Urinary bladder (tissue), 4 donors: ENCODE results near the gene ARHGAP15. TPM values are rescaled to one million over a fixed set of nuclear protein-coding genes. Genes with fewer than 3 reads are reported as not detected.

ENCODE experiments used
- DNase-seq: peaks from one replicate; pipeline ENCODE4 v3.0.0-alpha.2; 2015; ENCODE audit errors: extremely low spot score
- H3K27ac ChIP-seq: one replicate; pipeline ENCODE4 v1.5.1; 2013; ENCODE audit warnings: low read depth, mild to moderate bottlenecking, moderate library complexity
- H3K36me3 ChIP-seq: one replicate; pipeline ENCODE4 v1.6.1; 2013; ENCODE audit warnings: mild to moderate bottlenecking, moderate library complexity; ENCODE audit not compliant: insufficient read depth
- H3K4me1 ChIP-seq: one replicate; pipeline ENCODE4 v1.6.1; 2013; ENCODE audit warnings: mild to moderate bottlenecking, moderate library complexity; ENCODE audit not compliant: insufficient read depth
- H3K4me3 ChIP-seq: one replicate; pipeline ENCODE4 v1.5.1; 2013; ENCODE audit warnings: low read depth, low read length
- WGBS: extraction: QIAGEN DNeasy Blood & Tissue Kit; methylation state at CpG from one replicate; pipeline ENCODE4 v1.1.7; 2013; 5-methylcytosine and 5-hydroxymethylcytosine counted together
- polyA plus RNA-seq: library from polyadenylated mRNA; stranded (reverse); fragments of 200-250 nt; gene quantifications from one replicate; pipeline ENCODE4 v1.2.3, GENCODE V29; 2013
- total RNA-seq: library from RNA; depleted of rRNA; stranded (reverse); fragments of >200 nt; gene quantifications from one replicate; pipeline ENCODE4 v1.2.3, GENCODE V29; 2014
- donor health status: healthy with polysubstance abuse.
- donor health status: healthy.

ARHGAP15 gene
- total and polyA plus RNA-seq, 2 donors = 3.9 to 107 TPM

- no peak overlapping the region for H3K4me3 ChIP-seq
- no peaks in the 10 kb centered on the region for H3K36me3 ChIP-seq
- DNase-seq = no peak
- 77% methylated on average over 2 of the region's 2 CpGs for WGBS
- no peak overlapping the region for H3K27ac ChIP-seq
- H3K4me1 ChIP-seq = no peaks in the 10 kb centered on the region
Measured at GRCh38 chr2:143125717-143126116, 3.5 kb upstream of the ARHGAP15 start.

GRCh38 chr2:143132355-143132754 lies 3.1 kb downstream of the ARHGAP15 start:
- no peak overlapping the region for H3K4me3 ChIP-seq

GRCh38 chr2:143133783-143134182 lies 4.6 kb downstream of the ARHGAP15 start:
- no peaks in the 10 kb centered on the region for H3K4me1 ChIP-seq
- H3K27ac ChIP-seq = no peak overlapping the region
- no peak for DNase-seq
- no peaks in the 10 kb centered on the region for H3K36me3 ChIP-seq
- 95% methylated on average over 2 of the region's 2 CpGs for WGBS
- no peak overlapping the region for H3K4me3 ChIP-seq

More at GRCh38 chr2:143132355-143132754, 3.1 kb downstream of the ARHGAP15 start:
- 76% methylated on average over 2 of the region's 2 CpGs for WGBS
- Histone ChIP-seq H3K36me3 (no peaks in the 10 kb centered on the region), H3K27ac (no peak overlapping the region), H3K4me1 (no peaks in the 10 kb centered on the region)
- DNase-seq = no peak

GRCh38 chr2:143138292-143138691 lies 9.1 kb downstream of the ARHGAP15 start:
- no peaks in the 10 kb centered on the region for H3K36me3 ChIP-seq
- no peaks in the 10 kb centered on the region for H3K4me1 ChIP-seq
- H3K27ac ChIP-seq = no peak overlapping the region
- no peak for DNase-seq
- H3K4me3 ChIP-seq = no peak overlapping the region
- WGBS = 74% methylated on average over 3 of the region's 3 CpGs

GRCh38 chr2:143139835-143140393 lies 10.7 kb downstream of the ARHGAP15 start:
- Histone ChIP-seq H3K36me3 (no peaks in the 10 kb centered on the region), H3K27ac (no peak overlapping the region), H3K4me1 (no peaks in the 10 kb centered on the region), H3K4me3 (no peak overlapping the region)
- WGBS = 82% methylated on average over 2 of the region's 2 CpGs
- DNase-seq = no peak

- Histone ChIP-seq H3K4me3 (no peak overlapping the region), H3K4me1 (no peaks in the 10 kb centered on the region), H3K36me3 (no peaks in the 10 kb centered on the region), H3K27ac (no peak overlapping the region)
- no peak for DNase-seq
- 76% methylated on average over 1 of the region's 1 CpG for WGBS
Measured at GRCh38 chr2:143140864-143141661, 11.8 kb downstream of the ARHGAP15 start.

GRCh38 chr2:143142598-143142997 lies 13.4 kb downstream of the ARHGAP15 start:
- H3K36me3 ChIP-seq = no peaks in the 10 kb centered on the region
- WGBS = 77% methylated on average over 2 of the region's 2 CpGs
- no peak overlapping the region for H3K4me3 ChIP-seq
- H3K27ac ChIP-seq = no peak overlapping the region
- no peaks in the 10 kb centered on the region for H3K4me1 ChIP-seq
- no peak for DNase-seq

GRCh38 chr2:143144813-143145455 lies 15.7 kb downstream of the ARHGAP15 start:
- H3K4me3 ChIP-seq = no peak overlapping the region
- no peak for DNase-seq
- over 99% methylated on average over 3 of the region's 3 CpGs for WGBS
- H3K4me1 ChIP-seq = no peaks in the 10 kb centered on the region
- no peaks in the 10 kb centered on the region for H3K36me3 ChIP-seq
- no peak overlapping the region for H3K27ac ChIP-seq

- Histone ChIP-seq H3K4me1 (no peaks in the 10 kb centered on the region), H3K27ac (no peak overlapping the region), H3K4me3 (no peak overlapping the region), H3K36me3 (no peaks in the 10 kb centered on the region)
- WGBS = 67% methylated on average over 1 of the region's 1 CpG
- DNase-seq = no peak
Measured at GRCh38 chr2:143146366-143146765, 17.1 kb downstream of the ARHGAP15 start.

- no peak overlapping the region for H3K4me3 ChIP-seq
- H3K36me3 ChIP-seq = no peaks in the 10 kb centered on the region
- H3K27ac ChIP-seq = no peak overlapping the region
- H3K4me1 ChIP-seq = no peaks in the 10 kb centered on the region
- no peak for DNase-seq
- WGBS = 87% methylated on average over 7 of the region's 7 CpGs
Measured at GRCh38 chr2:143146815-143147530, 17.8 kb downstream of the ARHGAP15 start.

- H3K4me1 ChIP-seq = no peaks in the 10 kb centered on the region
- no peaks in the 10 kb centered on the region for H3K36me3 ChIP-seq
- H3K4me3 ChIP-seq = no peak overlapping the region
- no peak for DNase-seq
- H3K27ac ChIP-seq = no peak overlapping the region
Measured at GRCh38 chr2:143148011-143148410, 18.8 kb downstream of the ARHGAP15 start.

GRCh38 chr2:143148757-143149156 lies 19.5 kb downstream of the ARHGAP15 start:
- DNase-seq = no peak
- no peak overlapping the region for H3K4me3 ChIP-seq
- H3K36me3 ChIP-seq = no peaks in the 10 kb centered on the region
- no peaks in the 10 kb centered on the region for H3K4me1 ChIP-seq
- H3K27ac ChIP-seq = no peak overlapping the region
- 83% methylated on average over 5 of the region's 5 CpGs for WGBS

GRCh38 chr2:143150287-143150686 lies 21.1 kb downstream of the ARHGAP15 start:
- no peak overlapping the region for H3K27ac ChIP-seq
- H3K36me3 ChIP-seq = no peaks in the 10 kb centered on the region
- no peak for DNase-seq
- H3K4me1 ChIP-seq = no peaks in the 10 kb centered on the region
- H3K4me3 ChIP-seq = no peak overlapping the region
- 79% methylated on average over 4 of the region's 4 CpGs for WGBS
